ENCODE data around the gene LAIR2.

DNA sequence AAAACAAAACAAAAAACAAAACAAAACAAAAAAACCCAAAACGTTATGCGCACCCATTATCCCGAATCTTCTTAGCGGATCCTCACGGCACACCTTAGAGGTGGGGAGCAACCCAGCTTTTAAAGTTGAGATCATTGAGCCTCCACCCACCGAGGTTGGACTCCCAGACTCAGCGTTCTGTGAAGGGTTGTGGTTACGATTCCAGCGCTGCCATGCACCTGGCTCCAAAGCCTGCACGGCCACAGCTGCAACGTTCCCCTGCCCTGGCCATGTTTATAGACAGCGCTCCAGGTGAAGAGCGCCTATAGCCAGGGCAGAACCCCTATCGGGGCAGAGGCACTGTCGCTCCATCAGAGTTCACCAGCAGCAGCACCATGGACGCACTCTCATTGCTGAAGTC is 52.3 kb downstream of the LAIR2 start:
- TF ChIP-seq, protein P1, sequence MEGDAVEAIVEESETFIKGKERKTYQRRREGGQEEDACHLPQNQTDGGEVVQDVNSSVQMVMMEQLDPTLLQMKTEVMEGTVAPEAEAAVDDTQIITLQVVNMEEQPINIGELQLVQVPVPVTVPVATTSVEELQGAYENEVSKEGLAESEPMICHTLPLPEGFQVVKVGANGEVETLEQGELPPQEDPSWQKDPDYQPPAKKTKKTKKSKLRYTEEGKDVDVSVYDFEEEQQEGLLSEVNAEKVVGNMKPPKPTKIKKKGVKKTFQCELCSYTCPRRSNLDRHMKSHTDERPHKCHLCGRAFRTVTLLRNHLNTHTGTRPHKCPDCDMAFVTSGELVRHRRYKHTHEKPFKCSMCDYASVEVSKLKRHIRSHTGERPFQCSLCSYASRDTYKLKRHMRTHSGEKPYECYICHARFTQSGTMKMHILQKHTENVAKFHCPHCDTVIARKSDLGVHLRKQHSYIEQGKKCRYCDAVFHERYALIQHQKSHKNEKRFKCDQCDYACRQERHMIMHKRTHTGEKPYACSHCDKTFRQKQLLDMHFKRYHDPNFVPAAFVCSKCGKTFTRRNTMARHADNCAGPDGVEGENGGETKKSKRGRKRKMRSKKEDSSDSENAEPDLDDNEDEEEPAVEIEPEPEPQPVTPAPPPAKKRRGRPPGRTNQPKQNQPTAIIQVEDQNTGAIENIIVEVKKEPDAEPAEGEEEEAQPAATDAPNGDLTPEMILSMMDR (IDR thresholded peaks at IDR 0.05; ENCODE audit: poor library complexity), result no peak
- TF ChIP-seq EZH2phosphoT487 (IDR thresholded peaks at IDR 0.05; ENCODE audit: low read depth, severe bottlenecking, unreplicated experiment), result no peak

Measured in hepatocyte (in vitro differentiated cells).